HG03432 (cell line): ENCODE measurements around the gene P2RY2.
"Not testable (repeated sequence)": the region's sequence is repeated elsewhere in the genome, so short reads cannot be mapped to it uniquely, and the experiment has no call there.

Experiments
- ATAC-seq: cut with Tn5 transposase; IDR thresholded peaks from one replicate; pipeline ENCODE4 v1.9.1; 2021; ENCODE audit warnings: mild to moderate bottlenecking, moderate library complexity; ENCODE audit not compliant: unreplicated experiment

The P2RY2 gene

DNA sequence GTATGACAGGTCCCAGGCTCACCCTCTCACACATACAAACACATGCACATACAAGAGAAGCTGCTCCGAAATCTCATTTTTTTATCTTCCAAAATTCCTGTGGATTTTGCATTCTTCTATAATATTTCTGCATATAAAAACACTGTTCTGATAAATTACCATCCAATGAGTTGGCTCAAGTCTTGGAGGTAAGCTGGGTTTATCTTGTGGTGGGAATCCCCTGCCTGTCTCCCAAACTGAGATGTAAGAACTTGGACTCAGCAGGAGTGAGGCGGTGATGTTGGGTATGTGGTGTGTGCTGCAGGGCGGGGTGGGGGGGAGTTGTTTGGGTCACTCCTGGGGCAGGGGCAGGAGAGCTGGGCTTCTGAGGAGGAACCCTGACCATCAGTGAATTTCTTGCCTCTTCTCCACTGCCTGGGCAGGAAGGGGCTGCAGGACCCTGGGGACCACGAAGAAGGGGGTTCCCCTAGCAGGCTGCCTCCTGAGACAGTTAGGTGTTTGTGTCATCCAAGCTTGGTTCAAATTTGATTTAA, 47.3 kb downstream of the P2RY2 start:
- ATAC-seq = no peak

DNA sequence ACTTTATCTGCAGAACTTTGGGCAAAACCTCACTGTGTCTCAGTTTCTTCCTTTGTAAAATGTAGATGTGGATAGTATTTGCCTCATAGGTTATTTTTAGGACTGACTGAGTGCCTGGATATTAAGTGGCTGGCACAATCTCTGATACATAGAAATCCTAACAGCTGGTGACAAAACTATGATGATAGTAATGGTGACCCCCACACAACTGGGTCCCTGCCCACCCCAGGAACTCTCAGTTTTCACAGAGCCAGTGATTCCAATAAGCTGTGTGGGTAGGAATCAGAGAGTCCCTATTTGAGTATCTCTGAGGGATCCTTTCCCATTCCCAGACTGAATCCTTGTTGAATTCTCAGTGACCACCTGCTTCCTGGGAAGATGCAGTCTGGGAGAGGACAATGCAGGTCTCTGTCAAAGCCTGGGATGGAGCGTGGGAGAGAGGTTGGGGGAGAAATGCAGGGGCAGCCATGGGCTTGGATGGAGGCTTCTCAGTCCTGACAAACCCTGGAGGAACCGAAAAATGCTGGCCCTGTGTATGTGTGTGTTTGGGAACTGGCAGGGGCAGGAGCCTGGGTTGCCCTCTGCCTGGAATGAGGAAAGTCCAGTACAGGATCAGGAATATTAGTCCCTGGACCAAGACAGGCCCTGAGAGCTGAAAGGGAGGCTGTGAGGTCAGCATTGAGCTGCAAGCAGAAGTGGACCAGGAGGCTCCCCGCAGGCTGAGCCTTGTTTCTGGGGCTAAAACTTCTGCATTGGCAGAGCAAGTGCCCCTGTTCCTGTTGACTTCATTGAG, 48.0 kb downstream of the P2RY2 start:
- no peak for ATAC-seq

DNA sequence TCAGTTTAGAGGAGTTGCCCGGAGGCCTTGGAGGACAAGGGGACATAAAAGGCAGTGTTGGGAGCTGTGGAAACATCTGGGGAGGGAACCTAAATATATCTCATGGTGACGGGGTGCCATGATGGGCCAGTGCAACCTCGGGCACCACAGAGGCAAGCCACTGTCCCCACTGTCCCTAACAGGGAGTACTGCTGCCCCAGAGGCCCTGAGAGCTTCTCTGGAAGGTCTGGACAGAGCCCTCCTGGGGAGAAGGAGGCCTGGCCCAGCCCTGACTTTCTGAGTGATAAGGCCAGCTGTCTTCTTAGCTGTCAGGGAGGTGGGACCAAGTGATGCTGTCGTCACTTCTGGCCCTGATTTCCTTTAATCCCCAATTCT, 48.6 kb downstream of the P2RY2 start:
- ATAC-seq = no peak

DNA sequence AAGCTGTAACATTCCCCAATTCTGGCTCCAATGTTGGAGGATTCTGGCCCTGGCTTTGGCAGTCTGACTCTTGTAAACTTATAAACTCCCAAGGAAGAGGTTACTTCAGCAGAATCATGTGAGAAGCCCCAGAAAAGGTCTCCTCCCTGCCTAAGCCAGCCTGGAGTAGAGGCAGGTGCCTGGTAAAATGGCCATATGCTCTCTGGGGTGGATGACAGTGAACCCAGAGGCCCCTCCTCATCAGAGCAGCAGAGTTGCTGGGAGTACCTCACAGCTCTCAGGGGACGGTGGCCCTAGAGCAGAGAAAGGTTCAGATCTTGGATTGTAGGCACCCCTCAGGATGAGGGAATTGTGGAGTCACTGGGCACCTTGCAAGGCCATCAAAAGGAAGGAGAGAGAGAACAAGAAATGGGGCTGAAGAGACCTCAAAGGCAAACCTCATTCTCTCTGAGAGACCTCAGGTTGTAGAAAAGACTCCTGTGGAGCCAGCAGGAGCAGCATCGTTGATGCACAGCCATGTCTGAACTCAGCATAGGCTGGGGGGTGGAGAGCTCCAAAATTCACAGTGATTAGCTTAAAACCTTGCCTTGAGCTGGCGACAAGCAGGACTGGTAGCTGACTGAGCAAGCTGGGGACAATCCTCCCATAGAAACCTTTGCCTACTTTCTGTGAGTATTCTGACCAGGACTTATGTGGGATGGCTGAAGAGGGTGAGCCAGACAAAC, 49.2 kb downstream of the P2RY2 start:
- no peak for ATAC-seq

DNA sequence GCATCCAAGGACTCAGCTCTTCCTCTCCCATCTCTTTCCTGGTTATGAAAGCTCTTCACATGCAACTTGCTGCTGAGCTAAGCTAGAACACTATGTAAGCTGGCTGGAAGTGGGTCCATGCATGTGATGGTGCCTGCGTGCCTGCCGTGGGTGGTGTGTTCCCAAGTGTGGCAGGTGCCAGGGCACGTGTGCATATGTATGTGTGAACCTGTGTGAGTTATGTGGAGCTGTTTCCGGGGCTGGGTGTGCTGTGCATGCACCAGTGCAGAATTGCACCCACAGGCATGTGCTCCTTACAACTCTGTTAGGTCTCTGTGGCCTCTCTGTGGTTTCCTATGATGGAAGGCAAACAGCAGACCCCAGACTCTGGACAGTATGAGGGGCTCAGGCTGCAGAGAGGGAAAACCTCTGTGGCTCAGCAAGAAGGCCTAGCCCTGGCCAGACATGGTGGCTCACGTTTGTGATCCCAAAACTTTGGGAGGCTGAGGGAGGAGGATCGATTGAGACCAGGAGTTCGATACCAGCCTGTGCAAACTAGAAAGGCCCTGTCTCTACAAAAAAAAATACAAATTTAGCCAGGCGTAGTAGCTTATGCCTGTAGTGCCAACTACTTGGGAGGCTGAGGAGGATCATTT, 49.9 kb downstream of the P2RY2 start:
- ATAC-seq = no peak

DNA sequence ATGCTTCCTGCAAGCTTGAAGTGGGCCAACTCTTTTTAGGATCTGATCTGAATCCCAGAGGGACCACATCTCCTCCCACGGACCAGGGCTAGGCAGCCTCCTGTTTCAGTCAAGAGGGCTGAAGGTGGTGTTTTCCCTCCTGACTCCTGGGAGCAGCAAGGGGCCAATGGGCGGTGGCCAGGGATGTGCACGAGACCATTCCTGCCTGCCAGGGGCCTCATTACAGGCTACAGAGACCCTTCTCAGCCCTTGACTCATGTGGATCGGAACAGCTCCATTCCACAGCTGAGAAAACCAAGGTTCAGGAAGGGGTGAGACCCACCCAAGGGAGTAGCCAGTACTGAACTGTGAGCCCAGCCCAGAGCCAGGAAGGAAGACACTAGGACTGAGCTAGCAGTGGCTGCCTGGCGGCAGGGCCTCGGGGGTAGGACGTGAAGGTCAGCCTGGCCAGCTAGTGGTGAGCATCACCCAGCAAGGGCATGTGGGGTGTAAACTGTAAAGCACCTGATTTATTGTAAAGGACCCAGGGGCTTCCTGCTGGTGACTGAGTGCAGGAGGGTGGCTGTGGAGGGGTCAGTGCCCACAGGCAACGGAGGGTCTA, 50.7 kb downstream of the P2RY2 start:
- ATAC-seq = no peak

DNA sequence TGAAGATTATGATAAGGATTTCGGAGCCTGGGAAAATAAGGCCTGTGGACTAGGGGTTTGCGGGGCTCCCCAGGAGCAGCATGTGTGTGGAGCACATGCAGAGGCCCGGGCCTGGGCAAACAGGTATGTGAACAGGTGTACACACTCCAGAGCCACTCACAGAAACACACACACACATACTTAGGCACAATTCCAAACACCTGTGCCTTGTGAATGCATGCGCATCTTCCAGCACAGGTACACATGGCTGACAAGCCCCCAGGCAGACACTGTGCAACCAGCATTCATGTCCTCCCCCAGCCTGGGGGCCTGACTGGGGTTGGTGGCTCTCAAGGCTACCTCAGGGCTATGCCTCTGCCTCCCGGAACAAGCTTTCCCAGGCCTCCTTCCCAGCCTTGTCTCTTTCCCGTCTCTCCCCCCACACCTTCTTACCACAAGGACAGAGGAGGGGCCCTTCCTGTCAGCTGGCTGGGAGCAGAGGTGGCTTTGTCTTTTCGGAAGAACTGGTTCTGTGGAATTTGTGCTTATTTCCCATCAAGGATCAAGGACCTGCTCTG, 51.5 kb downstream of the P2RY2 start:
- ATAC-seq = no peak

DNA sequence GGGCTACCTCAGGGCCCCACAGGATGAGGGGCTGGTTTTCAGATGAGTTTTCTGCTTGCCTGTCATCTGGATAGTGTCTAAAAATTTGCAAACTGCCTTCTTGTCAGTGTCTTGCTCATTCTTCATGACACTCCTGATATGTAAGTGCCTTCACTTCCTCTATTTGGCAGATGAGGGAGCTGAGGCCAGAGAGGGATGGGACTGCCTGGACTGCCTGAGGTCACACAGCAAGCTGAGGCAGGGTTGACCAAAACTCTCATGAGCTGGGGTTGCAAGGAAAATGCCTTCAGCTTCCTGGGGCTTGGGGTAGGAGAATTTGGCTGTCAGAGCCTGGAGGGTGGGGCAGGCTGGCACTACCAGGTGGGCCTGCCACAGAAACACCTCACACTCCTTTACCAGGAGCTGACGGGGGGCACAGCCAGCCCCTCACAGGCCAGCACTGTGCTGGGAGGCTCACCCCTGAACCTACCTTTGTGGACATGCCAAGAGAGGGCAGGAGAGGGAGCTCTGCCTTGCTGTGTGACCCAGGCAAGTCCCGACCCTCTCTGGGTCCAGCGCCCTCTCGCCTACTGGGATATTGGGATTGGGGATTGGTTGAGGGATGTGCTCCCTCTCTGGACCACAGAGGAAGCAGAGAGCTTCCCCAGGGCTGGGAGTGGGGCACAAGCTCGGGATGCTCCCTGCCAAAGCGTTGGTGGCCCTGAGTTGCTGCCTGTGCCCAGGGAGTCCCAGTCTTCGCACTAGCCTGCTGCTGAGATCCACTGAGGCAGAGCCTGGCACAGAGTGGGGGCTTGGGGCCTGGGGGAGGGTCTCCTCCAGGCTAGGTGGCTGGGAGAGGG, 52.2 kb downstream of the P2RY2 start:
- ATAC-seq = no peak

DNA sequence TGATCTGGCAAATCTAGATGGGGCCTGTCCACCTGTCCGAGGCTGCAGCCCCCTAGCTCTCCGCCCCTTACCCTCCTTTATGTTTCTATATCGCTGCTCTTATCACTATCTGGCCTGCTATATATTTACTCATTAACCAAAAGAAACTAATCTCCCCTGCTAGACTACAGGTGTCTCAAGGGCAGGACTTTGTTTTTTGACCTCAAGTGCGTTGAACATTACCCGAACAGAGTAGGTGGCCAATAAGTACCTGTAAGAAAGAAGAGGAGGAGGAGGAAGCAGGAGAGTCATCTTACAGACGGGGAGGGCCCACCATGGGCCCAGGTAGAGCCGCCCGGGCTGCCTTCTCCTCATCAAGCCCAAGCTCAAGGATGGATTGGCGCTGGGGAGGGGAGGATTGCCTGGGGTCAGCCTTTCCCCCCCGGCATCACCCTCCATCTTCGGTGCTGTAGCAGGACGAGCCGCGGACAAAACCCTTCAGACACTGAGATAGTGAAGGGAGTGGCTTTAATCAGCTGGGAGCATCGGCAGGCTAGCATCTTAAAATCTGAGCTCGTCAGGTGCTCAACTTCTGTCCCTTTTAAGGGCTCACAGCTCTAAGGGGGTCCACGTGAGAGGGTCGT, 52.9 kb downstream of the P2RY2 start:
- no peak for ATAC-seq

DNA sequence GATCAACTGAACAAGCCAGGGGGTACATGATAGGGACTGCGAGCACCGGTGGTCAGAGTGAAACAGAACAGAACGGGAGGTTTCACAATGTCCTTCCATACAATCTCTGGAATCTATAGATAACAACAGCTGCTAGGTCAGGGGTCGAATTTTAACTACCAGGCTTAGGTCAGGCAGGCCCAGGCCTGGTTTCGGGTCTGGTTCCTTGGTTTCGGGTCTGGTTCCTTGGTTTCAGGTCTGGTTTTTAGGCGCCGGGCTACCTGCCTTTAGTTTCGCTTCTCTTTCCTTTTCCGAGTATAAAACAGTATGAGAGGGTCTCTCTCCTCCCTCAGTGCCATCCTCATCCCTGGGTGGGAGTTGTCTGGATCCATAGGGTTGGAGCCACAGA, 53.4 kb downstream of the P2RY2 start:
- ATAC-seq = not testable (repeated sequence)

DNA sequence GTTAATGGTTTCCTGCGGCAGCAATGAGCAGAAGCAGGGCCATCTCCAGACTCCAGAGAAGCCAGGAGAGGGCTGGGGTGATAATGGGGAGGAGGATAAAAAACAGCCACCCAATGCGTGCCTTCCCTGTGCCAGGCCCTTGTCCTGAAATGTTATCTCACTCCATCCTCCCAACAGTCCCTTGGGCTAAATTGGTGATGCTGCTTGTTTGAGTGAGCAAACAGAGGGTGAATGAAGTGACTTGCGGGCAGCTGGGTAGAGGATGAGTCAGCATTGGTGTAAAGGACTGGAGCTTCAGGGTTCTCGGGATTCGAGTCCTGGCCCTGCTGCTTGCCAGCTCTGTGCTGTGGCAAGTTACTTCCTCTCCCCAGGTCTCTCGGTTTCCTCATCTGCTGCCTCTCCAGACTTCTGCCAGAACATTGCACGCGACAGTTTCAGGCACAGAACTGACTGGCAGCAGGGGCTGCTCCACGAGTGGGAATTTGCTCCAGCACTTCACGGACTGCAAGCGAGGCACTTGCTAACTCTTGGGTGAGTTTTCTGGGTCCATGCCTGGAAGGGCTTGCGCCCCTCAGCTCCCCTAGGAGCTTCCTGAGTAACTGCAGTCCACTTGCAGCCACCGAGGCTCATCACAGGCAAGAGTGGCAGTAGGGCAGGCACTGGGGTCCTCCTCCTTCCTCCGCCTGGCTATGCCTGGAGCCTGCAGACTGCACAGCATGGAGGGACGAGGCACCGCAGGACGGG, 54.0 kb downstream of the P2RY2 start, which contains the start of gene P2RY6:
Gene P2RY6, plus strand, starts transcription at position 403 of the 744 bp plus-strand sequence. CDS start 24,181 bp downstream, outside the sequence.
- no peak for ATAC-seq

DNA sequence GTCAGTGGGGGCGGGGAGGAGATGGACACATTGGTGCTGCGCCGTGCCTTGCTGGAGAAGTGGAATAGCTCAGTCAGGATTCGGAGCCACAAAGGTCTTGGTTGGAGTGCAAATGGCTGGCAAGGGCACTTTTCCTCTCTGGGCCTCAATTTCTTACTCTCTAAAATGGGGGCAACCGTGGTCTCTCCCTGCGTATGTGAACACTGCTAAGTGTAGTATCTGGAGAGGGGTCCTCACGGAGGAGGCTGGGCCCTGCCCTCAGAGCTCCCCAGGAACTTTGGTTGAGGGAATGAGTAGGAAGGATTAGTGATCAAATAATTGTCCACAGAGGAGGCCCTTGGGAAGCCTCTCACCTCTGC, 54.6 kb downstream of the P2RY2 start:
- no peak for ATAC-seq

DNA sequence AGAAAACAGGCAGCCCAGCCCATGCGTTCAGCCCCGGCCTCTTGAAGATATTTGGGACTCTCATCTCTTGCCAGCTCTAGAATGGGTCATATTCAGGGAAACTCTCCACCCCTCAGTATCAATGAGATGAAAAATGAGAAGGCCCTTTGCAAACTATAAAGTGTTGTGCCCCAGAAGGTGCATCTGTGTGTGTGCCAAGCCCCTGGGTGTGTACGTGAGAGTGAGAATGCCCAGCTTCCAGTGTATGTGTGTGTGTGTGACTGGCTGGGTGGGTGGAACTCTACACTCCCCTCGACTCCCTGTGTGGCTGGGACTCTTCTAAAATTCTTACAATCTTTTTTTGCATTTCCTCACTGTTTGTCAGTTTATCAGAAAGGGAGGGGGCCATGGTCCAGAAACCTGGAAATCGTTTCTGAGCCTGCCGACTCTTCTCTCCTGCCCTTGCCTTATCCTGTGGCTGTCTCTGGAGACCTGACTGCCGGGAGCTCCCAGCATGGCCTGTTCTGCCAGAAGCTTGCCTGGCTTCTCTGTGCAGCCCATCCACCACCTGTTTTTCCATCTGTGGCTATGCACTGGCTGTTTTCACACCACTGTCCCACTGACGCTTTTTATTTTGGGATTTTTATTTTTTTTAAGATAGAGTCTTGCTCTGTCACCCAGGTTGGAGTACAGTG, 55.3 kb downstream of the P2RY2 start:
- ATAC-seq = no peak

DNA sequence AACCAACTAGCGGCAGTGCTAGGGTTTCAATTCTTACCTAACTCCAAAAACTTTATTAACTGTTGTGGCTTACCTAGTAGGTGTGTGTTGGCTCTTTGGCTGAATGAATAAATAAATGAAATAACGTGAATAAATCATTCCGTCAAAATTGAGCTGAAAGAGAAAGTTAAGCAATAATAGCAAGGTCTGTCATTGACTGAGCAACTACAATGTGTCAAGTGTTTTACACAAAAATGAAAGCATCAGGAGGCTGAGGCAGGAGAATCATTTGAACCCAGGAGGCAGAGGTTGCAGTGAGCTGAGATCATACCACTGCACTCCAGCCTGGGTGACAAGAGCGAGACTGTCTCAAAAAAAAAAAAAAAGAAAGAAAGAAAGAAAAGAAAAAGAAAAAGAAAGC, 56.1 kb downstream of the P2RY2 start:
- not testable (repeated sequence) for ATAC-seq

DNA sequence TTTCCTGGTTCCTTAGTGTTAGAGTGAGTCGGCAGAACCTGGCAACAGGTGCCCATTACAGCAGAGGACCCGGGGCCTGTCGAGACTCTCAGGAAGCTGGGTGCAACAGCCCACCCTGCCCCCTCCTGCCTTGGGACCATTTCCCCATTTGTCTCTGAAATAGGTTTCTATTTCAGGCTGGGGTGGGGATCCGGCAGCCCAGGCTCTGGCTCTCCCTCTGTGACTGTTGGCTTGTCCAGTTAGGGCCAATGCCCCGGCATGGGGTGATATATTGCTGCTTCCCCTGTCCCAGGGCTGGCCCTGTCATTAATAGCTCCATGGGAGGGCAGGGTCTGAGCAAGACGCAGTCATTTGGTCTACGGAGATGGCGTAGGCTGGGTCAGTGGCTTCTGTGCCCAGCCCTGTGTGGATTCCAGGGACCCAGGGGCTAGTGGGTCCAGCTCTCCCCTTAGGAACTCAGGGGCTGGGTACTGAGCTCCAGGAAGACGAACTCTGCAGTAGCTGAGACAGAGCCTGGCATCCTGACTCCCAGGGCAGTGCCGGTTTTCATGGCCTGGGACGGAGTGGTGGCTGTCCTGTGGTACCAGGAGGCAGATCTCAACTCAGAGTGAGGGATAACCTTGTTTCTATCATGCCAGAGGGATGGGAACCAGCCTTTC, 56.8 kb downstream of the P2RY2 start:
- ATAC-seq = no peak

DNA sequence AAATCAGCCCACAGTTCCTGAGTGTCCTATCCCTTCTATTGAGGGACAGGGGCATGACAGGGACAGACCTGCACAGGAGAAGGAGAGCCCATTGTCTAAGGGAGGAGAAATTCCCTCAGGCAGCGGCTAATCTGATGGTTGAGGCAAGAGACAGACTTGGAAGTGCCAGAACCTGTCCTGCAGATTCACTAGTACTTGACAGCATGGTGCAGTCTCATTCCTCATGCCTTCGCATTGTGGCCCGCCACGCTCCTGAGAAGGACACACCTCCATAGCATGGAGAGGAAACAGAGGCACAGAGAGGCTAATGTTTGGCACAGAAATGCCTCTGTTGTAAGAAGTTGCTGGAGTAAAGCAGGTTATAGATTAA, 57.3 kb downstream of the P2RY2 start:
- ATAC-seq = no peak

DNA sequence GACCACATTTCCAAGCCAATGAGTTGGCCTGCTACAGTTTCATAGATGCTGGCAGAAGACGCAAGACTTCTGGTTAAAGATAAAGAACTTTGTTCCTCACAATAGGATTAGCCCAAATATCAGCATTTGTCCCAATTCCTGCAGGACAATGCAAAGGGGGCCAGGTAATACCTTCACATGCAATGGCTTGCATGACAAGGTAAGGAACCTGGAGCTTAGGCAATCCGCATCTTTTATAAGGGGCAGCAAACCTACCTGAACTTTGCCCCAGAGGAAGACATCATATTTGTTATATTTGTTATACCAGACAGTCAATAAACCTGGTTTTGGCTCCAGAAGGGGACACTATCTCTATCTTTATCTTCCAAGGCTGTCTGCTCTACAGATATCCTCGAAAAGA, 59.4 kb downstream of the P2RY2 start:
- no peak for ATAC-seq

DNA sequence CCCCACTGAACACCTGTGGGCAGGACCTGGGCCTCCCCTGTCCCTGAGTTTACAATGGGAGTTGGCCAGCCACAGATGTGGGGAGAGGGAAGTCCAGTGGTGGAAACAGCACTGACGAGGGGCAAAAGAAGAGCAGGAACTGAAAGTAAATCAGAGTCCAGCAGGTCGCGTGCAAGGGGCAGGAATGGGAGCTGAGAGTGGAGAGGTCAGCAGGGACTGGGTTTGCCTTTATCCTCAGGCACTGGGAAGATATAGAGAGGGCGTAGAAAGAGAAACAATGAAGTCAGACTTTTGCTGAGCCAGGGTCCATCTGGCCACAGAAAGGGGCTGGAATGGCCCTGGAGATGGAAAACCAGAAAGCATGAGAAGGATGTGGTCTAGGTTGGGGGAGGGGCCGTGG, 62.5 kb downstream of the P2RY2 start:
- no peak for ATAC-seq
